OCI-LY1 (cell line): ENCODE results near the gene EXOSC7.

Experiments used
- H2AFZ ChIP-seq: fragments of 200-600 bp; sonication (generic), shearing (Covaris generic); 2 replicates; pipeline ENCODE4 v1.6.0; 2014; ENCODE audit warnings: antibody characterized with exemption, mild to moderate bottlenecking, low read length
- H3F3A ChIP-seq: fragments of 200-600 bp; sonication (generic), shearing (Covaris generic); 2 replicates; pipeline ENCODE4 v1.6.0; 2014; ENCODE audit warnings: mild to moderate bottlenecking, antibody characterized with exemption, low read length, moderate library complexity; ENCODE audit not compliant: insufficient read depth
- H3K27ac ChIP-seq: fragments of 200-600 bp; sonication (generic); 2 replicates; pipeline ENCODE4 v1.5.1; 2014; ENCODE audit warnings: low read length, mixed run types, mild to moderate bottlenecking, low read depth; ENCODE audit not compliant: poor library complexity, severe bottlenecking
- H3K27me3 ChIP-seq: fragments of 200-600 bp; sonication (generic); 2 replicates; pipeline ENCODE4 v1.6.0; 2014; ENCODE audit warnings: antibody characterized with exemption, mild to moderate bottlenecking, low read length, moderate library complexity; ENCODE audit not compliant: insufficient read depth
- H3K36me3 ChIP-seq: fragments of 200-600 bp; sonication (generic); 2 replicates; pipeline ENCODE4 v1.6.1; 2014; ENCODE audit warnings: mild to moderate bottlenecking, antibody characterized with exemption, low read length, moderate library complexity, mixed read lengths; ENCODE audit not compliant: insufficient read depth
- H3K4me1 ChIP-seq: fragments of 200-600 bp; sonication (generic); 2 replicates; pipeline ENCODE4 v1.5.1; 2014; ENCODE audit warnings: mild to moderate bottlenecking, low read length, moderate library complexity; ENCODE audit not compliant: insufficient read depth, severe bottlenecking
- H3K4me2 ChIP-seq: fragments of 200-600 bp; sonication (generic), shearing (Covaris generic); 2 replicates; pipeline ENCODE4 v1.6.1; 2014; ENCODE audit warnings: low read length
- H3K4me3 ChIP-seq: fragments of 200-600 bp; sonication (generic); 2 replicates; pipeline ENCODE4 v1.5.1; 2014; ENCODE audit warnings: low read length, low read depth, mild to moderate bottlenecking, mixed read lengths; ENCODE audit not compliant: poor library complexity, severe bottlenecking
- H3K79me2 ChIP-seq: fragments of 200-600 bp; shearing (Covaris generic); 2 replicates; pipeline ENCODE4 v1.6.1; 2016; ENCODE audit warnings: mixed run types, low read length, mixed read lengths; ENCODE audit not compliant: insufficient read depth
- H3K9ac ChIP-seq: fragments of 200-600 bp; sonication (generic), shearing (Covaris generic); 2 replicates; pipeline ENCODE4 v1.6.1; 2014; ENCODE audit warnings: mild to moderate bottlenecking, low read length, mixed read lengths
- H3K9me2 ChIP-seq: fragments of 200-600 bp; sonication (generic), shearing (Covaris generic); 2 replicates; pipeline ENCODE4 v1.6.1; 2014; ENCODE audit warnings: low read depth, mild to moderate bottlenecking, low read length, mixed read lengths
- H3K9me3 ChIP-seq: fragments of 200-600 bp; shearing (Covaris generic); 2 replicates; pipeline ENCODE4 v1.6.1; 2014; ENCODE audit warnings: low read length, mixed read lengths
- H4K20me1 ChIP-seq: fragments of 200-600 bp; sonication (generic), shearing (Covaris generic); 2 replicates; pipeline ENCODE4 v1.6.0; 2016; ENCODE audit warnings: mild to moderate bottlenecking, low read length; ENCODE audit not compliant: insufficient read depth
- CTCF ChIP-seq: fragments of 200-600 bp; sonication (generic), shearing (Covaris generic); IDR thresholded peaks from 2 replicates; pipeline ENCODE4 v1.5.1; 2017; ENCODE audit warnings: mild to moderate bottlenecking, antibody characterized with exemption, low read length, moderate library complexity, mixed read lengths
- EZH2 ChIP-seq: fragments of 200-600 bp; sonication (generic), shearing (Covaris generic); IDR thresholded peaks from 2 replicates; pipeline ENCODE4 v1.8.0; 2017; ENCODE audit warnings: borderline replicate concordance, mixed run types, mild to moderate bottlenecking, antibody characterized with exemption, low read length, moderate library complexity, mixed read lengths

Gene EXOSC7

GRCh38 chr3:45001738-45002137, 25.7 kb downstream of the EXOSC7 start:
- Histone ChIP-seq H3K9me2 (no peaks in the 10 kb centered on the region), H4K20me1 (no peaks in the 10 kb centered on the region), H3K4me3 (no peak overlapping the region), H3K27me3 (no peaks in the 10 kb centered on the region), H3K4me2 (no peak overlapping the region), H3K4me1 (no peaks in the 10 kb centered on the region), H3K9me3 (peaks cover 2% of the 10 kb centered on the region; the same call in 1 of the 2 replicates), H3F3A (0 out of 2 replicates have a peak, but pooled peaks cover 3% of the 10 kb centered on the region), H2AFZ (no peak overlapping the region), H3K9ac (no peak overlapping the region), H3K36me3 (peaks cover 88% of the 10 kb centered on the region), H3K27ac (no peak overlapping the region), H3K79me2 (no peaks in the 10 kb centered on the region)
- no peak for TF ChIP-seq CTCF
- TF ChIP-seq EZH2 = no peak

- no peaks in the 10 kb centered on the region for H3K79me2 ChIP-seq
- no peaks in the 10 kb centered on the region for H3K4me1 ChIP-seq
- H3K4me3 ChIP-seq = no peak overlapping the region
- TF ChIP-seq EZH2 = no peak
- no peak for TF ChIP-seq CTCF
- peaks cover 88% of the 10 kb centered on the region for H3K36me3 ChIP-seq
- no peaks in the 10 kb centered on the region for H3K9me2 ChIP-seq
- H3F3A ChIP-seq = 0 out of 2 replicates have a peak, but pooled peaks cover 3% of the 10 kb centered on the region
- H4K20me1 ChIP-seq = no peaks in the 10 kb centered on the region
- H3K27me3 ChIP-seq = no peaks in the 10 kb centered on the region
- no peak overlapping the region for H3K4me2 ChIP-seq
- no peak overlapping the region for H3K9ac ChIP-seq
- H3K9me3 ChIP-seq = peaks cover 2% of the 10 kb centered on the region; the same call in 1 of the 2 replicates
- H2AFZ ChIP-seq = no peak overlapping the region
- H3K27ac ChIP-seq = no peak overlapping the region
Measured at GRCh38 chr3:45002139-45002660, 26.2 kb downstream of the EXOSC7 start.

- H3K36me3 ChIP-seq = peaks cover 88% of the 10 kb centered on the region
- H3K9ac ChIP-seq = no peak overlapping the region
- no peaks in the 10 kb centered on the region for H4K20me1 ChIP-seq
- H3K79me2 ChIP-seq = no peaks in the 10 kb centered on the region
- H3K27ac ChIP-seq = no peak overlapping the region
- H3K4me1 ChIP-seq = no peaks in the 10 kb centered on the region
- no peak for TF ChIP-seq EZH2
- no peak for TF ChIP-seq CTCF
- no peak overlapping the region for H2AFZ ChIP-seq
- no peaks in the 10 kb centered on the region for H3K27me3 ChIP-seq
- H3K9me3 ChIP-seq = peaks cover 2% of the 10 kb centered on the region; the same call in 1 of the 2 replicates
- no peak overlapping the region for H3K4me3 ChIP-seq
- 0 out of 2 replicates have a peak, but pooled peaks cover 3% of the 10 kb centered on the region for H3F3A ChIP-seq
- H3K9me2 ChIP-seq = no peaks in the 10 kb centered on the region
- H3K4me2 ChIP-seq = no peak overlapping the region
Measured at GRCh38 chr3:45002720-45003119, 26.7 kb downstream of the EXOSC7 start.
